HFFc6 (cell line): ENCODE data around the gene NPIPB6. TPM values are rescaled to one million over a fixed set of nuclear protein-coding genes. Genes with fewer than 3 reads are reported as not detected.

ENCODE experiments used
- DNase-seq: peaks from one replicate; pipeline ENCODE4 v3.0.0-alpha.2; 2018
- H3K27ac Mint-ChIP-seq: 2 replicates; pipeline ENCODE4 v1.8.0; 2020; ENCODE audit warnings: mild to moderate bottlenecking, mixed read lengths
- H3K27me3 Mint-ChIP-seq: 2 replicates; pipeline ENCODE4 v1.8.0; 2021; ENCODE audit warnings: mild to moderate bottlenecking, moderate library complexity, mixed read lengths; ENCODE audit not compliant: insufficient read depth
- H3K36me3 Mint-ChIP-seq: 2 replicates; pipeline ENCODE4 v1.8.0; 2021; ENCODE audit warnings: low read depth, mixed read lengths
- H3K4me1 Mint-ChIP-seq: 2 replicates; pipeline ENCODE4 v1.8.0; 2020; ENCODE audit warnings: low read depth, mixed read lengths
- H3K4me3 Mint-ChIP-seq: 2 replicates; pipeline ENCODE4 v1.8.0; 2020; ENCODE audit warnings: mild to moderate bottlenecking, moderate library complexity, mixed read lengths
- H3K9me3 Mint-ChIP-seq: 2 replicates; pipeline ENCODE4 v1.8.0; 2020; ENCODE audit warnings: mild to moderate bottlenecking, mixed read lengths
- CTCF ChIP-seq: fragments of 200-600 bp; sonication (generic); IDR thresholded peaks from 2 replicates; pipeline ENCODE4 v1.5.0; 2021; ENCODE audit warnings: antibody characterized with exemption, mild to moderate bottlenecking
- total RNA-seq, 6 experiments: library from RNA; stranded (reverse); fragmentation: NEBNext Ultra II Directional; extraction: Animal tissue kit (Norgen Biotek cat#: 25700); gene quantifications; 2 replicates in 1 of 6; 3 replicates in 5 of 6; pipeline ENCODE4 v1.2.3, GENCODE V29; 2021

Gene NPIPB6
- total RNA-seq, 6 experiments from 2014 or later, result 0.20 to 1.0 (median 0.27) TPM; not detected in 1

GRCh38 chr16:28313587-28313986 is 49.7 kb downstream of the NPIPB6 start:
- no peak overlapping the region for H3K27ac Mint-ChIP-seq
- H3K9me3 Mint-ChIP-seq, result no peaks in the 10 kb centered on the region
- no peak overlapping the region for H3K4me3 Mint-ChIP-seq
- no peak for TF ChIP-seq CTCF
- H3K36me3 Mint-ChIP-seq, result no peaks in the 10 kb centered on the region
- no peak for DNase-seq
- H3K27me3 Mint-ChIP-seq, result peaks cover 29% of the 10 kb centered on the region
- H3K4me1 Mint-ChIP-seq, result no peaks in the 10 kb centered on the region

GRCh38 chr16:28312327-28312726 is 51.0 kb downstream of the NPIPB6 start:
- Mint-ChIP-seq H3K27ac (no peak overlapping the region), H3K36me3 (no peaks in the 10 kb centered on the region), H3K4me1 (no peaks in the 10 kb centered on the region), H3K4me3 (no peak overlapping the region), H3K9me3 (no peaks in the 10 kb centered on the region), H3K27me3 (peaks cover 36% of the 10 kb centered on the region)
- no peak for DNase-seq
- TF ChIP-seq CTCF, result no peak

DNA sequence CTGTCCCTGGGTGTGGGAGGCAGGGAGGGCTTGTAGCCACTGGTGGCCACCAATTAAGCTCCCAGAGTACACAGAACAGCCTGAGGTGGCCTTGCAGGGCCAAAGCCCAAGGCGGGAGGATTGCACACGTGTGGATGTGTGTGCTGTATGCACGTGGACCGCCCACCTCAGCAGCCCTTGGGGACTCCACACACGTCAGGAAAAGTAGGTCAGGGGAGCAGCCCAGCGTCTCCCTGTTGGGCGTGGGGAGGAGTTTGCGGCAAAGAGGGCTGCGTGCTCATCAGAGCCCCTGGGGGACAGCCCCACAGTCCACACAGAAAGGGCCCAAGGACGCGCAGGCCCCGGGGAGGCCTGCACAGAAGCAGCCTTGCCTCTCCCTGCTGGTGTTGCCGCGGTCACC is 51.4 kb downstream of the NPIPB6 start:
- DNase-seq, result no peak
- no peak for TF ChIP-seq CTCF
- Mint-ChIP-seq H3K9me3 (no peaks in the 10 kb centered on the region), H3K27me3 (peaks cover 36% of the 10 kb centered on the region), H3K27ac (no peak overlapping the region), H3K4me1 (no peaks in the 10 kb centered on the region), H3K36me3 (no peaks in the 10 kb centered on the region), H3K4me3 (no peak overlapping the region)

GRCh38 chr16:28311413-28311812 is 51.9 kb downstream of the NPIPB6 start:
- H3K27ac Mint-ChIP-seq, result no peak overlapping the region
- H3K9me3 Mint-ChIP-seq, result no peaks in the 10 kb centered on the region
- no peaks in the 10 kb centered on the region for H3K36me3 Mint-ChIP-seq
- peaks cover 36% of the 10 kb centered on the region for H3K27me3 Mint-ChIP-seq
- no peak overlapping the region for H3K4me3 Mint-ChIP-seq
- H3K4me1 Mint-ChIP-seq, result no peaks in the 10 kb centered on the region
- DNase-seq, result no peak
- no peak for TF ChIP-seq CTCF

DNA sequence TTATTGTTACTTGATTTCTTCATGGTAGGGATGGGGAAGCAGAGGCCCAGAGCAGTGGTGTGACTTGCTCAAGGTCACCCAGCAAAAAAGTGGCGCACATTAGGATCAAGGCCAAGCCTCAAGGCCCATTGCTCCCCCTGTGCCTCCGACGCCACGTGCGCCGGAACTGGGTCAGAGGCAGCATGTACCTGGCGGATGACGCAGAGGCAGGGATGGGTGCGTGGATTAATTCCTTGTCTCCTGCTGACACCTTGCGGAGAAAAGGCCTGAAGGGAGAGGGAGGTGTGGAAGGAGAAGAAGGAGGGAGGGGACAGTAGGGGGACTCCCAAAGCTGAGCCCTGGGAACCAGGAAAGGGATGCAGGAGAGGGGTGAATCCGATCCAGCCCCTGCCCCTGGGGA is 52.5 kb downstream of the NPIPB6 start:
- no peak overlapping the region for H3K27ac Mint-ChIP-seq
- no peak for TF ChIP-seq CTCF
- no peak overlapping the region for H3K4me3 Mint-ChIP-seq
- H3K9me3 Mint-ChIP-seq, result no peaks in the 10 kb centered on the region
- peaks cover 38% of the 10 kb centered on the region for H3K27me3 Mint-ChIP-seq
- H3K36me3 Mint-ChIP-seq, result no peaks in the 10 kb centered on the region
- no peak for DNase-seq
- H3K4me1 Mint-ChIP-seq, result no peaks in the 10 kb centered on the region

DNA sequence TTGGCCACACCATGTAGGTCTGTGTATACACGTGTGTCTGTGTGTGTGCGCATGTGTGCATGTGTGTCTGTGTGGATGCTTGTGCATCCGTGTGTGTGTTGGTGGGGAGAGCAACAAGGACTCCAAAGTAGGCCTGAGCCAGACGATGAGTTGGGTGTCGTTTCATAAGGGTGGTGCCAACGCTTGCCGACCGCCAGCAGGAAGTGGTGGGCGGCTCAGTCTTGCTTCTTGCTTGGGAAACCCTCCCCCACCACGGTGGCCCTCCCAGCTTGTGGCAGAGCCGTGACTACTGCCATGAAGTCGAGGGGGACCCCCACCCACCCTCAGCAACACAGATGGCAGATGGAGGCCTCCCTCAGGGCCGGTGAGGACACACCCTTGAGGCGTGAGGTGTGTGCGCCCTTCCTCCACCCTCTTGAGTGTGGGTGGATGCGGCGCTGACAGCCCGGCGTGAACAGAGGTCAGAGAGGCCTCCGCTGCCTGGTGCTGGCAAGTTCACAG is 53.4 kb downstream of the NPIPB6 start:
- no peaks in the 10 kb centered on the region for H3K36me3 Mint-ChIP-seq
- H3K27ac Mint-ChIP-seq, result no peak overlapping the region
- no peak overlapping the region for H3K4me3 Mint-ChIP-seq
- no peaks in the 10 kb centered on the region for H3K4me1 Mint-ChIP-seq
- no peak for DNase-seq
- no peaks in the 10 kb centered on the region for H3K9me3 Mint-ChIP-seq
- no peak for TF ChIP-seq CTCF
- peaks cover 39% of the 10 kb centered on the region for H3K27me3 Mint-ChIP-seq
